Measurements from ENCODE around the gene CREB3L2.

The CREB3L2 gene

DNA sequence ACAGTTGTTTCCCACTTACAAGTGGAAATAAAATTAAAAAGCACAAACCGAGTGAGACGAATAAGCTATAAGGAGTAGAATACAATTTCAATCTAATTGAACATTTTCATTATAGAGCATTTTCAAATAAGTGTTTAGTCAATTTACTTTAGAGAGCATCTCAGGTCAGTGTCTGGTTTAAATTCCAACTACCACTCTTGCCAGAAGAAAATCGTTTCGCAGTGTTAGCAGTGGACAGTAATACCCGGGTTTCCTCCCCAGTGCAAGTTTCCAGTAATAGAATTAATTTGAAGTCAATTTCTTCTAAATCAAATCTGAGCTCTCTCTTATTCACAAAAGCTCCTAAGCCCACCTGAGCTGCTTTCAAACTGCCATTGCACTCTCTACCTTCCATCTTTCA, 45.7 kb downstream of the CREB3L2 start:
- no peaks in the 10 kb centered on the region for H3K9me3 ChIP-seq (ENCODE audit: severe bottlenecking)
- no peaks in the 10 kb centered on the region for H3K27me3 ChIP-seq (ENCODE audit: insufficient read depth, low read depth, severe bottlenecking)
- TF ChIP-seq CTCF (IDR thresholded peaks at IDR 0.05; ENCODE audit: low read depth, low read length), result no peak
- H3K4me3 ChIP-seq (ENCODE audit: low read depth, low read length), result no peak overlapping the region
- DNase-seq, result no peak
- no peaks in the 10 kb centered on the region for H3K36me3 ChIP-seq
- H3K27ac ChIP-seq, result no peak overlapping the region

GRCh38 chr7:137954614-137955013, 47.3 kb downstream of the CREB3L2 start:
- TF ChIP-seq CTCF (IDR thresholded peaks at IDR 0.05; ENCODE audit: low read depth, low read length), result no peak
- Histone ChIP-seq H3K27me3 (ENCODE audit: insufficient read depth, low read depth, severe bottlenecking) (no peaks in the 10 kb centered on the region), H3K4me3 (ENCODE audit: low read depth, low read length) (no peak overlapping the region), H3K9me3 (ENCODE audit: severe bottlenecking) (no peaks in the 10 kb centered on the region), H3K27ac (peak overlapping the region; percentile 28), H3K36me3 (no peaks in the 10 kb centered on the region)
- no peak for DNase-seq

GRCh38 chr7:137953665-137954470, 48.0 kb downstream of the CREB3L2 start:
- Histone ChIP-seq H3K27ac (peak overlapping the region; percentile 46), H3K9me3 (ENCODE audit: severe bottlenecking) (no peaks in the 10 kb centered on the region), H3K27me3 (ENCODE audit: insufficient read depth, low read depth, severe bottlenecking) (no peaks in the 10 kb centered on the region), H3K4me3 (ENCODE audit: low read depth, low read length) (no peak overlapping the region), H3K36me3 (no peaks in the 10 kb centered on the region)
- DNase-seq, result peak; percentile 31
- TF ChIP-seq CTCF (IDR thresholded peaks at IDR 0.05; ENCODE audit: low read depth, low read length), result no peak

DNA sequence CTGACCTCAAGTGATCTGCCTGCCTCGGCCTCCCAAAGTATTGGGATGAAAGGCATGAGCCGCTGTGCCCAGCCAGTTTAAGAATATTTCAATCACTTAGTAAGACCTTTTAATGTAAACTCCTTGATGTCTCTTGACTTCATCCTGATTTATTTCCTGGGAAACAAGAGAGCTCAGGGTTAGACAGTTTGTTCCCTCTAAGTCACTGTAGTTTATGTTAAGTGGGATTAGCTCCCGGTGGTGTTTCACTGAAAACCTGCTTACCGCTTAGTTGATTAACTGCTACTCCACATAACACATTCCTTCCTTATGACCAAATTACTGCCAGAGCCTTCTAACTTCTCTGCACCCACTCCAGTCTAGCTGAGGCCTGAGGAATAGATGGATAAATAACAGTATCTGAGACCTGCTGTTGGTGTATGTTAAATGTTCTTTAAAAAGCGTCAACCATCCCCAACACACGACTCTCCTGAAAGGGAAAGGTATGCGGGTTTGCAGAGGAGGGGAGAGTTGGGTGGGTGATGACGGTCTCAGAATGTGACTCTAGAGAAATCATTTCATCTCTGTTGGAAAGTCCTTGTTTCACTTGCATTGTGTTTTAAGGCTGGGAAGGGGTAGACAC, 48.7 kb downstream of the CREB3L2 start:
- Histone ChIP-seq H3K9me3 (ENCODE audit: severe bottlenecking) (no peaks in the 10 kb centered on the region), H3K4me3 (ENCODE audit: low read depth, low read length) (no peak overlapping the region), H3K27me3 (ENCODE audit: insufficient read depth, low read depth, severe bottlenecking) (no peaks in the 10 kb centered on the region), H3K27ac (peak overlapping the region; percentile 46), H3K36me3 (no peaks in the 10 kb centered on the region)
- no peak for TF ChIP-seq CTCF (IDR thresholded peaks at IDR 0.05; ENCODE audit: low read depth, low read length)
- peak; percentile 80 for DNase-seq

GRCh38 chr7:137952426-137952805, 49.5 kb downstream of the CREB3L2 start:
- H3K36me3 ChIP-seq, result no peaks in the 10 kb centered on the region
- peak overlapping the region; percentile 38 for H3K27ac ChIP-seq
- no peak overlapping the region for H3K4me3 ChIP-seq (ENCODE audit: low read depth, low read length)
- DNase-seq, result no peak
- no peaks in the 10 kb centered on the region for H3K27me3 ChIP-seq (ENCODE audit: insufficient read depth, low read depth, severe bottlenecking)
- no peak for TF ChIP-seq CTCF (IDR thresholded peaks at IDR 0.05; ENCODE audit: low read depth, low read length)
- no peaks in the 10 kb centered on the region for H3K9me3 ChIP-seq (ENCODE audit: severe bottlenecking)
